ENCODE data around the gene IL27RA. TPM values are rescaled to one million over a fixed set of nuclear protein-coding genes. Genes with fewer than 3 reads are reported as not detected.

The IL27RA gene
- total and polyA plus RNA-seq, 2 donors (not counting 3 experiments of a cell fraction or from before 2014, with no cell fraction given), result 1.6 to 4.5 TPM

GRCh38 chr19:14102756-14103155 is 71.2 kb downstream of the IL27RA start:
- no peaks in the 10 kb centered on the region for H3K79me2 ChIP-seq (ENCODE audit: control insufficient read depth, insufficient read depth, low read length)
- no peaks in the 10 kb centered on the region for H3K9me1 ChIP-seq (replicated peaks; ENCODE audit: control insufficient read depth, extremely low read depth, insufficient read depth, low read length)
- CTCF ChIA-PET, result interaction anchor here (1.7 kb wide), 1 partner anchor 21 kb away, joined by 5 read pairs; no protein-coding TSS in a partner anchor
- intact Hi-C loops (cut with micrococcal nuclease), result no loop called here
- H3K9ac ChIP-seq (replicated peaks; ENCODE audit: extremely low read depth, insufficient read depth, low read length), result no peak overlapping the region
- no peaks in the 10 kb centered on the region for H4K20me1 ChIP-seq (replicated peaks; ENCODE audit: control insufficient read depth, extremely low read depth, insufficient read depth, low read length)
- POLR2A ChIA-PET, result no interaction called here
- peaks cover under 1% of the 10 kb centered on the region for H3K4me1 ChIP-seq (ENCODE audit: control insufficient read depth, extremely low read depth, insufficient read depth, low read length)
- no peak overlapping the region for H2AFZ ChIP-seq (ENCODE audit: low read depth, low read length)
- H3K27me3 ChIP-seq (ENCODE audit: control insufficient read depth in 2 of 2, insufficient read depth in 2 of 2, low read length in 2 of 2), result no peaks in the 10 kb centered on the region
- no peak overlapping the region for H3K4me3 ChIP-seq (replicated peaks in 1 of 3; ENCODE audit: insufficient read depth in 1 of 3, low read depth in 1 of 3, low read length in 3 of 3)
- TF ChIP-seq POLR2A (IDR thresholded peaks at IDR 0.05; ENCODE audit: low read depth, low read length) (no peak), CTCF (IDR thresholded peaks at IDR 0.05; ENCODE audit: extremely low read depth in 1 of 2, insufficient read depth in 1 of 2, low read depth in 1 of 2, low read length in 2 of 2) (no peak), GATA2 (IDR thresholded peaks at IDR 0.05; ENCODE audit: insufficient read depth, insufficient read length, low read depth, low read length) (no peak), FOS (IDR thresholded peaks at IDR 0.05; ENCODE audit: borderline replicate concordance, insufficient read depth, low read length) (no peak), POLR2AphosphoS5 (IDR thresholded peaks at IDR 0.05; ENCODE audit: insufficient read depth, low read depth, low read length) (no peak), EZH2 (IDR thresholded peaks at IDR 0.05; ENCODE audit: borderline replicate concordance, low read depth, low read length, severe bottlenecking) (no peak), JUN (IDR thresholded peaks at IDR 0.05; ENCODE audit: borderline replicate concordance, insufficient read depth, insufficient read length, low read depth) (no peak), MAX (IDR thresholded peaks at IDR 0.05; ENCODE audit: insufficient read depth, insufficient read length) (no peak), MYC (IDR thresholded peaks at IDR 0.05; ENCODE audit: low read depth, low read length) (no peak)
- no TSS peak for BruUV-seq (replicated peaks)
- DNase-seq (ENCODE audit: low read depth, low spot score) (no peak), FAIRE-seq (no peak)
- peaks cover 0 to 20% of the 10 kb centered on the region in 2 experiments for H3K36me3 ChIP-seq (ENCODE audit: control insufficient read depth in 2 of 2, extremely low read depth in 1 of 2, insufficient read depth in 2 of 2, low read length in 2 of 2)
- dilution Hi-C loops (cut with MboI; ENCODE audit: extremely low pct_ligation_motif_present, low sequenced_read_pairs), result no loop called here
- no peaks in the 10 kb centered on the region for H3K9me3 ChIP-seq (replicated peaks; ENCODE audit: control insufficient read depth, insufficient read depth, low read length)
- H3K27ac ChIP-seq (ENCODE audit: insufficient read depth, low read depth, low read length), result no peak overlapping the region
- no peak overlapping the region for H3K4me2 ChIP-seq (ENCODE audit: insufficient read depth, low read length)

Other genes with a start within 250 kb of the IL27RA start
- gene ZSWIM4, start 236.3 kb upstream of the IL27RA start, total RNA-seq, result 23.1 and 26.6 TPM in 2 replicates
- 12.7 and 14.9 TPM in 2 replicates for gene ZSWIM4, start 236.3 kb upstream of the IL27RA start, polyA plus RNA-seq
- 3.4 and 4.4 TPM in 2 replicates for gene NANOS3, start 154.6 kb upstream of the IL27RA start, total RNA-seq
- 1.0 and 1.5 TPM in 2 replicates for gene NANOS3, start 154.6 kb upstream of the IL27RA start, polyA plus RNA-seq
- gene BRME1, start 125.6 kb upstream of the IL27RA start, total RNA-seq, result 1.5 and 2.5 TPM in 2 replicates
- gene BRME1, start 125.6 kb upstream of the IL27RA start, polyA plus RNA-seq, result 0.69 and 0.86 TPM in 2 replicates
- gene CC2D1A, start 125.6 kb upstream of the IL27RA start, total RNA-seq, result 29.8 and 33.7 TPM in 2 replicates
- 13.6 and 14.9 TPM in 2 replicates for gene CC2D1A, start 125.6 kb upstream of the IL27RA start, polyA plus RNA-seq
- gene PODNL1, start 93.3 kb upstream of the IL27RA start, total RNA-seq, result 2.0 TPM in 1 of 2 replicates, not detected in the other
- gene PODNL1, start 93.3 kb upstream of the IL27RA start, polyA plus RNA-seq, result 0.21 and 0.32 TPM in 2 replicates
- 42.4 and 47.9 TPM in 2 replicates for gene DCAF15, start 79.3 kb upstream of the IL27RA start, total RNA-seq
- gene DCAF15, start 79.3 kb upstream of the IL27RA start, polyA plus RNA-seq, result 41.9 and 50.5 TPM in 2 replicates
- gene RFX1, start 25.4 kb upstream of the IL27RA start, total RNA-seq, result 14.4 and 14.7 TPM in 2 replicates
- gene RFX1, start 25.4 kb upstream of the IL27RA start, polyA plus RNA-seq, result 2.2 and 2.3 TPM in 2 replicates
- gene RLN3, start 3.6 kb upstream of the IL27RA start, total RNA-seq, result not detected in 2 replicates
- not detected in 2 replicates for gene RLN3, start 3.6 kb upstream of the IL27RA start, polyA plus RNA-seq
- 0.31 TPM in 1 of 2 replicates, not detected in the other for gene PALM3, start 30.3 kb downstream of the IL27RA start, total RNA-seq
- gene PALM3, start 30.3 kb downstream of the IL27RA start, polyA plus RNA-seq, result 0.08 TPM in 2 replicates
- gene MISP3, start 41.0 kb downstream of the IL27RA start, total RNA-seq, result 0.31 TPM in 1 of 2 replicates, not detected in the other
- 0.25 and 0.26 TPM in 2 replicates for gene MISP3, start 41.0 kb downstream of the IL27RA start, polyA plus RNA-seq
- 0.55 TPM in 1 of 2 replicates, not detected in the other for gene C19orf67, start 54.0 kb downstream of the IL27RA start, total RNA-seq
- gene C19orf67, start 54.0 kb downstream of the IL27RA start, polyA plus RNA-seq, result not detected in 2 replicates
- gene SAMD1, start 59.0 kb downstream of the IL27RA start, total RNA-seq, result 35.2 and 35.9 TPM in 2 replicates
- 13.8 and 14.1 TPM in 2 replicates for gene SAMD1, start 59.0 kb downstream of the IL27RA start, polyA plus RNA-seq
- 97.5 and 110 TPM in 2 replicates for gene PRKACA, start 86.0 kb downstream of the IL27RA start, total RNA-seq
- 29.9 and 44.2 TPM in 2 replicates for gene PRKACA, start 86.0 kb downstream of the IL27RA start, polyA plus RNA-seq
- gene ASF1B, start 104.8 kb downstream of the IL27RA start, total RNA-seq, result 37.1 and 39.1 TPM in 2 replicates
- gene ASF1B, start 104.8 kb downstream of the IL27RA start, polyA plus RNA-seq, result 36.6 and 42.4 TPM in 2 replicates
- gene ADGRL1, start 174.4 kb downstream of the IL27RA start, total RNA-seq, result 5.4 and 7.3 TPM in 2 replicates
- 8.3 and 9.0 TPM in 2 replicates for gene ADGRL1, start 174.4 kb downstream of the IL27RA start, polyA plus RNA-seq

Measured in endothelial cell of umbilical vein (primary cell).